Activated T-cell treated with anti-CD3 and anti-CD28 coated beads for 24 hours (primary cell): ENCODE measurements around the gene TAF11L13.

Experiments
- DNase-seq: peaks from one replicate; pipeline ENCODE4 v3.0.0-alpha.2; 2020; ENCODE audit warnings: low read depth

Gene TAF11L13

DNA sequence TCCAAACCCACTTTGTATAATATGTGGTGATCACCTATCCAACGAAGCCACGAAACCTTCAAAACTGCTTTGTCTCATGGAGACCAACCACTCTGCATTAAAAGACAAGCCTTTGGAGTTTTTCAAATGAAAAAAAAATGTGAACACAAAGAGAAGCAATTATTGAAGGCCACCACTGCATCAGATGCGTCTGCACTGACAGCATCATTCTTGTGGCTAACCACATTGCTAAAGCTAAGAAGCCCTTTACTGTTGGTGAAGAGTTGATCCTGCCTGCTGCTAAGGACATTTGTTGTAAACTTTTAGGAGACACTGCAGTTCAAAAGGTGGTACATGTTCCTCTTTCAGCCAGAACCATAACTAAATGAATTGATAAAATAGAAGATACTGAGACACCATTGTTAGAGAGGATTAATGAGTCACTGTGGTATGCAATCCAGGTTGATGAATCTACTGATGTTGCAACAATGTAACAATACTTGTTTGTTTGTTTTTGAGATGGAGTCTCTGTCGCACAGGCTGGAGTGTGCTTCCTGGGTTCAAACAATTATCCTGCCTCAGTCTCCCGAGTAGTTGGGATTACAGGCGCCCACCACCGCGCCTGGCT is 47.8 kb downstream of the TAF11L13 start:
- DNase-seq, result no peak

DNA sequence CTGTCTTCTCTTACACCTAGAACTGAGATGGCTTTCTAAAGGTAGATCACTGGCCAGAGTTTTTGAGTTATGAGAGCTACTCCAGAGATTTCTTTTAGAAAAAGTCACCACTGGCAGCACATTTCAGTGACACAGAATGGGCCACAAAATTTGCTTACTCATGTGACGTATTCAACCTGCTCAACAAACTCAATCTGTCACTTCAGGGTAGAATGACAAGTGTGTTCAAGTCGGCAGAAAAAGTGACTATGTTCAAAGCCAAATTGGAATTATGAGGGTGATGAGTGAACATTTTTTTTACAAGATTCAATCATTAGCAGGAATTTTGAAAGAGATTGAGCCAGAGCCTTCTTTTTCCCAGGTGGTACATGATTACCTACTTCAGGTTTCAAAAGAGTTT is 48.8 kb downstream of the TAF11L13 start:
- DNase-seq, result no peak
